Adipocyte (in vitro differentiated cells): ENCODE measurements around the gene SS18L1.

ENCODE experiments used
- DNase-seq: peaks from one replicate; pipeline ENCODE4 v3.0.0-alpha.2; 2015; ENCODE audit warnings: low read depth
- H3K27me3 ChIP-seq: replicated peaks from 2 replicates; pipeline ENCODE4 v1.7.0; 2013; ENCODE audit warnings: mild to moderate bottlenecking, low read length, moderate library complexity; ENCODE audit not compliant: control insufficient read depth, insufficient read depth
- H3K36me3 ChIP-seq: 2 replicates; pipeline ENCODE4 v1.7.0; 2013; ENCODE audit warnings: low read length, mild to moderate bottlenecking, moderate library complexity; ENCODE audit not compliant: control insufficient read depth, insufficient read depth, severe bottlenecking
- H3K4me1 ChIP-seq: 2 replicates; pipeline ENCODE4 v1.7.0; 2013; ENCODE audit warnings: mild to moderate bottlenecking, low read length, moderate library complexity; ENCODE audit not compliant: control insufficient read depth, insufficient read depth
- H3K4me3 ChIP-seq: 2 replicates; pipeline ENCODE4 v1.7.0; 2013; ENCODE audit warnings: mild to moderate bottlenecking, low read length, moderate library complexity
- H3K9ac ChIP-seq: 2 replicates; pipeline ENCODE4 v1.7.0; 2013; ENCODE audit warnings: mild to moderate bottlenecking, low read length, moderate library complexity
- H3K9me3 ChIP-seq: 2 replicates; pipeline ENCODE4 v1.7.0; 2013; ENCODE audit warnings: mild to moderate bottlenecking, low read length, moderate library complexity; ENCODE audit not compliant: control insufficient read depth

SS18L1 gene

GRCh38 chr20:62150310-62150575 lies 6.7 kb downstream of the SS18L1 start:
- Histone ChIP-seq H3K36me3 (peaks cover 12% of the 10 kb centered on the region), H3K4me1 (peaks cover 6% of the 10 kb centered on the region), H3K9me3 (no peaks in the 10 kb centered on the region), H3K4me3 (no peak overlapping the region), H3K27me3 (no peaks in the 10 kb centered on the region), H3K9ac (no peak overlapping the region)
- DNase-seq, result no peak

- H3K4me3 ChIP-seq, result no peak overlapping the region
- H3K4me1 ChIP-seq, result no peaks in the 10 kb centered on the region
- peaks cover 12% of the 10 kb centered on the region for H3K36me3 ChIP-seq
- no peak overlapping the region for H3K9ac ChIP-seq
- no peaks in the 10 kb centered on the region for H3K27me3 ChIP-seq
- no peak for DNase-seq
- H3K9me3 ChIP-seq, result no peaks in the 10 kb centered on the region
These were observed 7.7 kb downstream of the SS18L1 start for GRCh38 chr20:62151225-62151624.

- Histone ChIP-seq H3K27me3 (no peaks in the 10 kb centered on the region), H3K4me1 (no peaks in the 10 kb centered on the region), H3K36me3 (peaks cover 12% of the 10 kb centered on the region), H3K4me3 (no peak overlapping the region), H3K9me3 (no peaks in the 10 kb centered on the region), H3K9ac (no peak overlapping the region)
- no peak for DNase-seq
These were observed 8.3 kb downstream of the SS18L1 start for GRCh38 chr20:62151835-62152364.

- Histone ChIP-seq H3K36me3 (peaks cover 15% of the 10 kb centered on the region), H3K4me3 (no peak overlapping the region), H3K9me3 (no peaks in the 10 kb centered on the region), H3K27me3 (no peaks in the 10 kb centered on the region), H3K4me1 (no peaks in the 10 kb centered on the region), H3K9ac (no peak overlapping the region)
- peak; percentile 29 for DNase-seq
These were observed 12.1 kb downstream of the SS18L1 start for GRCh38 chr20:62155428-62156253.

GRCh38 chr20:62156254-62156556 lies 12.6 kb downstream of the SS18L1 start:
- no peak for DNase-seq
- Histone ChIP-seq H3K9ac (no peak overlapping the region), H3K4me3 (no peak overlapping the region), H3K9me3 (no peaks in the 10 kb centered on the region), H3K36me3 (peaks cover 19% of the 10 kb centered on the region), H3K4me1 (no peaks in the 10 kb centered on the region), H3K27me3 (no peaks in the 10 kb centered on the region)

- peak; percentile 65 for DNase-seq
These were observed 13.2 kb downstream of the SS18L1 start for GRCh38 chr20:62156592-62157386.

GRCh38 chr20:62157387-62158087 lies 14.0 kb downstream of the SS18L1 start:
- H3K4me1 ChIP-seq, result no peaks in the 10 kb centered on the region
- no peak for DNase-seq
- no peak overlapping the region for H3K4me3 ChIP-seq
- H3K9ac ChIP-seq, result no peak overlapping the region
- H3K36me3 ChIP-seq, result peaks cover 21% of the 10 kb centered on the region
- no peaks in the 10 kb centered on the region for H3K27me3 ChIP-seq
- H3K9me3 ChIP-seq, result no peaks in the 10 kb centered on the region

More at GRCh38 chr20:62156592-62157386, 13.2 kb downstream of the SS18L1 start:
- Histone ChIP-seq H3K4me1 (no peaks in the 10 kb centered on the region), H3K9me3 (no peaks in the 10 kb centered on the region), H3K4me3 (no peak overlapping the region), H3K36me3 (peaks cover 19% of the 10 kb centered on the region), H3K9ac (no peak overlapping the region), H3K27me3 (no peaks in the 10 kb centered on the region)

- Histone ChIP-seq H3K9me3 (no peaks in the 10 kb centered on the region), H3K36me3 (peaks cover 24% of the 10 kb centered on the region), H3K4me3 (no peak overlapping the region), H3K27me3 (no peaks in the 10 kb centered on the region), H3K9ac (no peak overlapping the region), H3K4me1 (no peaks in the 10 kb centered on the region)
- no peak for DNase-seq
These were observed 14.5 kb downstream of the SS18L1 start for GRCh38 chr20:62158088-62158400.

GRCh38 chr20:62158541-62158940 lies 15.0 kb downstream of the SS18L1 start:
- H3K27me3 ChIP-seq, result no peaks in the 10 kb centered on the region
- peaks cover 20% of the 10 kb centered on the region for H3K36me3 ChIP-seq
- no peak overlapping the region for H3K9ac ChIP-seq
- no peaks in the 10 kb centered on the region for H3K4me1 ChIP-seq
- no peak for DNase-seq
- no peak overlapping the region for H3K4me3 ChIP-seq
- H3K9me3 ChIP-seq, result no peaks in the 10 kb centered on the region

GRCh38 chr20:62159052-62159451 lies 15.5 kb downstream of the SS18L1 start:
- Histone ChIP-seq H3K36me3 (peaks cover 24% of the 10 kb centered on the region), H3K4me1 (no peaks in the 10 kb centered on the region), H3K9me3 (no peaks in the 10 kb centered on the region), H3K4me3 (no peak overlapping the region), H3K9ac (no peak overlapping the region), H3K27me3 (no peaks in the 10 kb centered on the region)
- DNase-seq, result no peak

GRCh38 chr20:62159839-62160238 lies 16.3 kb downstream of the SS18L1 start:
- H3K9ac ChIP-seq, result no peak overlapping the region
- no peak overlapping the region for H3K4me3 ChIP-seq
- H3K36me3 ChIP-seq, result peaks cover 27% of the 10 kb centered on the region
- no peaks in the 10 kb centered on the region for H3K27me3 ChIP-seq
- H3K9me3 ChIP-seq, result no peaks in the 10 kb centered on the region
- no peak for DNase-seq
- no peaks in the 10 kb centered on the region for H3K4me1 ChIP-seq
